Brain microvascular endothelial cell (primary cell): ENCODE data around the gene TMPRSS6.

Source experiments
- DNase-seq: peaks from one replicate; pipeline ENCODE4 v3.0.0-alpha.2; 2020
- H3K27ac ChIP-seq: fragments of 250-450 bp; sonication (Bioruptor Pico); 2 replicates; pipeline ENCODE4 v1.5.1; 2020; ENCODE audit warnings: mild to moderate bottlenecking, moderate library complexity
- H3K27me3 ChIP-seq: fragments of 250-450 bp; sonication (Bioruptor Pico); replicated peaks from 2 replicates; pipeline ENCODE4 v1.5.1; 2020; ENCODE audit warnings: mild to moderate bottlenecking
- H3K36me3 ChIP-seq: fragments of 250-450 bp; sonication (Bioruptor Pico); replicated peaks from 2 replicates; pipeline ENCODE4 v1.5.1; 2020; ENCODE audit warnings: mild to moderate bottlenecking
- H3K4me3 ChIP-seq: 2 replicates; pipeline ENCODE4 v1.5.1; 2011; ENCODE audit warnings: low read depth, mild to moderate bottlenecking, control low read depth, low read length, moderate library complexity
- CTCF ChIP-seq: IDR thresholded peaks from 2 replicates; pipeline ENCODE4 v1.5.1; 2011; ENCODE audit warnings: low read depth, mild to moderate bottlenecking, moderate library complexity, low read length, control low read depth, inconsistent platforms; ENCODE audit errors: missing control alignments
- in situ Hi-C: cut with HindIII; loops from 2 replicates; pipeline ENCODE4 v1.10.0; 2017; ENCODE audit warnings: low sequenced_read_pairs, low pct_ligation_motif_present

The TMPRSS6 gene

DNA sequence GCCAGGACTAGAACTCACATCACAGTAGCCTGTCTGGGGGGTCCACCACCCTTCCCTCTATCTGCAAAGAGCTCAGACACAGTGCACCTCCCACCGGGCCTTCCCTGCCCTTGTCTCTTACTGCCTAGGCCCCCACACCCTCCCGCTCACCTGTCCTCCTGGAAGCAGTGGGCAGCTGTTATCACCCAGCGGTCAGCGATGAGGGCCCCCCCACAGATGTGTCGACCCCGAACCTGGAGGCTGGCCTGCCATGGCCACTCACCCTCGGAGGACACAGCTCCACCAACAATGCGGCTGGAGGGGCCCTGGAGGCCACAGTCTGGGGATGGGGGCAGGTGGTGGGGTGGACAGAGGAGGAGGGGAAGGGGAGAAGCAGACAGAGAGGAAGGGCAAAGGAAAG, 39.2 kb downstream of the TMPRSS6 start:
- TF ChIP-seq CTCF, result no peak
- DNase-seq, result no peak
- Histone ChIP-seq H3K4me3 (no peak overlapping the region), H3K27ac (no peak overlapping the region), H3K36me3 (no peaks in the 10 kb centered on the region), H3K27me3 (peaks cover 16% of the 10 kb centered on the region)
- in situ Hi-C loops, result no loop called here

GRCh38 chr22:37069719-37070118, 39.8 kb downstream of the TMPRSS6 start:
- in situ Hi-C loops, result no loop called here
- Histone ChIP-seq H3K27me3 (peaks cover 14% of the 10 kb centered on the region), H3K27ac (no peak overlapping the region), H3K36me3 (no peaks in the 10 kb centered on the region), H3K4me3 (no peak overlapping the region)
- DNase-seq, result no peak
- no peak for TF ChIP-seq CTCF

GRCh38 chr22:37069319-37069718, 40.2 kb downstream of the TMPRSS6 start:
- no peak overlapping the region for H3K27ac ChIP-seq
- peaks cover 12% of the 10 kb centered on the region for H3K27me3 ChIP-seq
- DNase-seq, result no peak
- no peaks in the 10 kb centered on the region for H3K36me3 ChIP-seq
- H3K4me3 ChIP-seq, result no peak overlapping the region
- in situ Hi-C loops, result no loop called here
- TF ChIP-seq CTCF, result no peak

- Histone ChIP-seq H3K27me3 (peaks cover 12% of the 10 kb centered on the region), H3K36me3 (no peaks in the 10 kb centered on the region), H3K4me3 (no peak overlapping the region), H3K27ac (no peak overlapping the region)
- in situ Hi-C loops, result no loop called here
- no peak for DNase-seq
- TF ChIP-seq CTCF, result no peak
Observed at GRCh38 chr22:37068859-37069258, 40.7 kb downstream of the TMPRSS6 start.

DNA sequence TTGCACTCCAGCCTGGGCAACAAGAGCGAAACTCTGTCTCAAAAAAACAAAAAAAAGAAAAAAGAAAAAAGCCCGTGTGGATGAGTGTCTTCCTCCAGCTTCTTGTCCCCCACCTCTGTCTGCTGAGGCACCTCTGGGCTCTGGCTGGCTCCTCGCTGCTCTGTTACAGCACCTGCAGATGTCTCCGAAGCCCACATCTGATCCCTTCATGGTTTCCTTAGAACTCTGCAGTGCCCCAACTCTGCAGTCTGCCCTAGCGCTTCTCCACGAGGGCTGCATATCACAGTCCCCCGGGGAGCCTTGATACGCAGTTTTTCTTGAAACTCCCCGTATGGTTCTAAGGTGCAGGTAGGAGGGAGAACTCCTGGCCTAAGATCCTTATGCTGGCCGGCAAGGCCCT, 42.1 kb downstream of the TMPRSS6 start:
- DNase-seq, result no peak
- no peak overlapping the region for H3K27ac ChIP-seq
- H3K36me3 ChIP-seq, result no peaks in the 10 kb centered on the region
- in situ Hi-C loops, result no loop called here
- no peak for TF ChIP-seq CTCF
- H3K4me3 ChIP-seq, result no peak overlapping the region
- H3K27me3 ChIP-seq, result peaks cover 12% of the 10 kb centered on the region

- in situ Hi-C loops, result no loop called here
Observed at GRCh38 chr22:37065961-37066360, 43.6 kb downstream of the TMPRSS6 start.

More at GRCh38 chr22:37065961-37066360, 43.6 kb downstream of the TMPRSS6 start:
- DNase-seq, result no peak
- Histone ChIP-seq H3K4me3 (no peak overlapping the region), H3K27ac (no peak overlapping the region), H3K36me3 (no peaks in the 10 kb centered on the region), H3K27me3 (peaks cover 12% of the 10 kb centered on the region)
- TF ChIP-seq CTCF, result no peak
